ENCODE measurements around the gene TMEM125. TPM values are rescaled to one million over a fixed set of nuclear protein-coding genes. Genes with fewer than 3 reads are reported as not detected.

The TMEM125 gene
- polyA plus RNA-seq, 3 donors = 16.4 to 16.9 (median 16.6) TPM

- no peak for DNase-seq
These were observed 23.4 kb downstream of the TMEM125 start for GRCh38 chr1:43293176-43293575.

- DNase-seq = no peak
These were observed 24.3 kb downstream of the TMEM125 start for GRCh38 chr1:43293896-43294760.

GRCh38 chr1:43294761-43295160, 25.0 kb downstream of the TMEM125 start:
- no peak for DNase-seq

GRCh38 chr1:43296207-43296606, 26.4 kb downstream of the TMEM125 start:
- no peak for DNase-seq

GRCh38 chr1:43298055-43298454, 28.3 kb downstream of the TMEM125 start:
- DNase-seq = no peak

- DNase-seq = no peak
These were observed 29.3 kb downstream of the TMEM125 start for GRCh38 chr1:43299101-43299500.

GRCh38 chr1:43300378-43301094, 30.8 kb downstream of the TMEM125 start, which contains the start of gene TIE1:
TIE1 (plus strand) TSS chr1:43300982; CDS start chr1:43301072, 90 bp downstream.
- DNase-seq = no peak

GRCh38 chr1:43302201-43302600, 32.4 kb downstream of the TMEM125 start:
- no peak for DNase-seq

GRCh38 chr1:43302721-43303470, 33.1 kb downstream of the TMEM125 start:
- no peak for DNase-seq

GRCh38 chr1:43303471-43304313, 33.9 kb downstream of the TMEM125 start:
- DNase-seq = no peak

GRCh38 chr1:43304314-43304681, 34.5 kb downstream of the TMEM125 start:
- DNase-seq = no peak

- DNase-seq = no peak
These were observed 35.1 kb downstream of the TMEM125 start for GRCh38 chr1:43304771-43305300.

- DNase-seq = no peak
These were observed 35.7 kb downstream of the TMEM125 start for GRCh38 chr1:43305461-43305860.

- DNase-seq = no peak
These were observed 36.3 kb downstream of the TMEM125 start for GRCh38 chr1:43305926-43306687.

GRCh38 chr1:43306688-43307457, 37.1 kb downstream of the TMEM125 start:
- DNase-seq = no peak

- DNase-seq = no peak
These were observed 37.8 kb downstream of the TMEM125 start for GRCh38 chr1:43307458-43308158.

- DNase-seq = no peak
These were observed 39.0 kb downstream of the TMEM125 start for GRCh38 chr1:43308635-43309404.

GRCh38 chr1:43309405-43310025, 39.7 kb downstream of the TMEM125 start:
- no peak for DNase-seq

Data from renal pelvis (tissue), 4 donors.